Measurements from ENCODE around the gene CD1C. TPM values are rescaled to one million over a fixed set of nuclear protein-coding genes. Genes with fewer than 3 reads are reported as not detected.

Gene CD1C
- total and polyA plus RNA-seq, 2 of the 8 experiments (the other 6 are each of a cell fraction or from before 2014, with no cell fraction given) = 0.06 to 0.35 TPM

- Histone ChIP-seq H3K27ac (ENCODE audit: low read depth, low read length) (no peak overlapping the region), H4K5ac (ENCODE audit: insufficient read length, low read depth, low read length) (no peak overlapping the region)
These were observed 17.0 kb upstream of the CD1C start for GRCh38 chr1:158272681-158273080.

More at GRCh38 chr1:158272681-158273080, 17.0 kb upstream of the CD1C start:
- POLR2A ChIA-PET (ENCODE audit: partially characterized antibody) = no interaction called here
- Histone ChIP-seq H2BK12ac (ENCODE audit: low read depth, low read length) (no peak overlapping the region), H3K56ac (replicated peaks; ENCODE audit: insufficient read length, low read depth, low read length) (no peak overlapping the region), H3K4me3 (ENCODE audit: extremely low read depth in 1 of 4, insufficient read depth in 2 of 4, low read depth in 3 of 4, low read length in 4 of 4) (no peak overlapping the region), H2BK120ac (replicated peaks; ENCODE audit: low read depth, low read length) (no peak overlapping the region), H3K36me3 (ENCODE audit: control insufficient read depth in 2 of 4, insufficient read depth in 4 of 4, low read length in 3 of 4) (no peaks in the 10 kb centered on the region), H3K79me1 (ENCODE audit: low read depth, low read length) (no peaks in the 10 kb centered on the region), H3K23me2 (ENCODE audit: low read depth, low read length) (no peaks in the 10 kb centered on the region), H3K23ac (ENCODE audit: insufficient read length) (no peak overlapping the region), H3K9me3 (ENCODE audit: insufficient read depth in 2 of 2, low read depth in 1 of 2, low read length in 1 of 2) (no peaks in the 10 kb centered on the region), H3K4me1 (replicated peaks in 1 of 4; ENCODE audit: control insufficient read depth in 3 of 4, insufficient read depth in 4 of 4, low read length in 3 of 4) (no peaks in the 10 kb centered on the region), H3K14ac (ENCODE audit: insufficient read length) (no peak overlapping the region), H3K4me2 (ENCODE audit: insufficient read depth in 1 of 2, low read depth in 2 of 2, low read length in 2 of 2) (no peak overlapping the region), H2BK20ac (ENCODE audit: low read length) (no peak overlapping the region), H3K79me2 (ENCODE audit: control insufficient read depth in 1 of 2, insufficient read depth in 2 of 2, low read length in 2 of 2) (no peaks in the 10 kb centered on the region), H2AFZ (ENCODE audit: low read length) (no peak overlapping the region), H4K91ac (replicated peaks; ENCODE audit: insufficient read length, low read length) (no peak overlapping the region), H2AK5ac (ENCODE audit: low read depth, low read length) (no peak overlapping the region), H4K20me1 (replicated peaks in 1 of 2; ENCODE audit: control insufficient read depth in 1 of 2, insufficient read depth in 2 of 2, low read length in 2 of 2) (no peaks in the 10 kb centered on the region), H4K8ac (ENCODE audit: extremely low read depth, insufficient read depth, low read length) (no peak overlapping the region), H3K27me3 (replicated peaks in 1 of 4; ENCODE audit: control insufficient read depth in 3 of 4, extremely low read depth in 1 of 4, insufficient read depth in 3 of 4, low read length in 3 of 4) (peaks cover 0 to 1% (median 0%) of the 10 kb centered on the region in 4 experiments; a peak in 1 of 7 replicates), H2BK5ac (ENCODE audit: low read depth, low read length) (no peak overlapping the region), H3K9ac (replicated peaks in 1 of 4; ENCODE audit: extremely low read depth in 1 of 4, low read depth in 3 of 4, low read length in 3 of 4) (no peak overlapping the region), H2BK15ac (ENCODE audit: low read length) (no peak overlapping the region), H3K18ac (ENCODE audit: extremely low read depth, low read length) (no peak overlapping the region), H3K4ac (replicated peaks; ENCODE audit: insufficient read length, low read depth, low read length) (no peak overlapping the region)
- no peak for TF ChIP-seq SP2 (IDR thresholded peaks at IDR 0.05; ENCODE audit: low read length)
- no peak for TF ChIP-seq CREB1 (IDR thresholded peaks at IDR 0.05)
- no peak for TF ChIP-seq SP4 (IDR thresholded peaks at IDR 0.05; ENCODE audit: low read length)
- no peak for TF ChIP-seq ATF2 (IDR thresholded peaks at IDR 0.05; ENCODE audit: low read length)
- TF ChIP-seq NANOG (IDR thresholded peaks at IDR 0.05; ENCODE audit: insufficient read depth, low read depth, low read length, poor library complexity, severe bottlenecking) = no peak
- no peak for TF ChIP-seq POU5F1 (IDR thresholded peaks at IDR 0.05; ENCODE audit: low read depth, low read length)
- no peak for TF ChIP-seq SIN3A (conservative IDR thresholded peaks at IDR 0.05 in 1 of 2, IDR thresholded peaks at IDR 0.05 in 1 of 2; ENCODE audit: low read depth in 1 of 2, low read length in 2 of 2)
- no peak for DNase-seq (ENCODE audit: low read depth in 1 of 2, low spot score in 2 of 2)
- no peak for FAIRE-seq
- CTCF ChIA-PET (ENCODE audit: partially characterized antibody) = no interaction called here
